ENCODE results near the gene EQTN.

EQTN gene
- total RNA-seq = 0 to 0.46 (median 0.08) reads per million in 18 experiments

- no peak for DNase-seq
These were observed at the start of gene EQTN for GRCh38 chr9:27297050-27297449. Gene EQTN, minus strand, starts transcription at chr9:27297150. Its CDS starts 95 bp downstream, at chr9:27297055.

GRCh38 chr9:27344776-27345175 is 47.8 kb upstream of the EQTN start:
- no peak for DNase-seq

GRCh38 chr9:27341545-27342294 is 44.8 kb upstream of the EQTN start:
- peak; percentile 68 to 71 for DNase-seq

GRCh38 chr9:27340961-27341511 is 44.1 kb upstream of the EQTN start:
- peak; percentile 56 to 75 for DNase-seq

- peak in 1 of 2 donors; percentile 44 for DNase-seq
These were observed 43.3 kb upstream of the EQTN start for GRCh38 chr9:27340285-27340674.

GRCh38 chr9:27339661-27340284 is 42.8 kb upstream of the EQTN start:
- peak; percentile 86 to 89 for DNase-seq

GRCh38 chr9:27338527-27338903 is 41.6 kb upstream of the EQTN start:
- no peak for DNase-seq

- DNase-seq = peak; percentile 94 to 98
These were observed 41.0 kb upstream of the EQTN start for GRCh38 chr9:27337833-27338526.

GRCh38 chr9:27337236-27337635 is 40.3 kb upstream of the EQTN start:
- no peak for DNase-seq

- no peak for DNase-seq
These were observed 39.9 kb upstream of the EQTN start for GRCh38 chr9:27336829-27337228.

GRCh38 chr9:27336126-27336525 is 39.2 kb upstream of the EQTN start:
- DNase-seq = peak; percentile 25 to 50

- peak; percentile 95 to 99 for DNase-seq
These were observed 38.1 kb upstream of the EQTN start for GRCh38 chr9:27335075-27335474.

GRCh38 chr9:27333241-27334052 is 36.5 kb upstream of the EQTN start:
- peak; percentile 86 to 91 for DNase-seq

- no peak for DNase-seq
These were observed 34.4 kb upstream of the EQTN start for GRCh38 chr9:27331393-27331792.

GRCh38 chr9:27329291-27329690 is 32.3 kb upstream of the EQTN start:
- no peak for DNase-seq

GRCh38 chr9:27328483-27328882 is 31.5 kb upstream of the EQTN start:
- DNase-seq = no peak

- DNase-seq = no peak
These were observed 14.2 kb upstream of the EQTN start for GRCh38 chr9:27311184-27311583.

GRCh38 chr9:27310582-27310981 is 13.6 kb upstream of the EQTN start:
- DNase-seq = no peak

- no peak for DNase-seq
These were observed 11.9 kb upstream of the EQTN start for GRCh38 chr9:27308691-27309390.

GRCh38 chr9:27304521-27304920 is 7.6 kb upstream of the EQTN start:
- no peak for DNase-seq

- no peak for DNase-seq
These were observed 6.3 kb upstream of the EQTN start for GRCh38 chr9:27303219-27303618.

GRCh38 chr9:27293996-27294395 is 3.0 kb downstream of the EQTN start:
- no peak for DNase-seq
